T-helper 1 cell treated with Interleukin-12 subunit alpha and Interleukin-12 subunit beta and Interleukin-4 antibody, amounts not matched to agents 30 ng/mL and 1 ng/mL, for 36 hours (primary cell): ENCODE data around the gene ARHGEF40. TPM values are rescaled to one million over a fixed set of nuclear protein-coding genes. Genes with fewer than 3 reads are reported as not detected.

Experiments used
- intact Hi-C: fragments of 100-400 bp; cut with micrococcal nuclease; formaldehyde crosslinking; loops from one replicate; pipeline ENCODE4 v1.15.1; 2024
- total RNA-seq: library from RNA; stranded (reverse); gene quantifications from 2 replicates; pipeline ENCODE4 v1.2.3, GENCODE V29; 2022

Gene ARHGEF40
- total RNA-seq = not detected in 2 replicates

DNA sequence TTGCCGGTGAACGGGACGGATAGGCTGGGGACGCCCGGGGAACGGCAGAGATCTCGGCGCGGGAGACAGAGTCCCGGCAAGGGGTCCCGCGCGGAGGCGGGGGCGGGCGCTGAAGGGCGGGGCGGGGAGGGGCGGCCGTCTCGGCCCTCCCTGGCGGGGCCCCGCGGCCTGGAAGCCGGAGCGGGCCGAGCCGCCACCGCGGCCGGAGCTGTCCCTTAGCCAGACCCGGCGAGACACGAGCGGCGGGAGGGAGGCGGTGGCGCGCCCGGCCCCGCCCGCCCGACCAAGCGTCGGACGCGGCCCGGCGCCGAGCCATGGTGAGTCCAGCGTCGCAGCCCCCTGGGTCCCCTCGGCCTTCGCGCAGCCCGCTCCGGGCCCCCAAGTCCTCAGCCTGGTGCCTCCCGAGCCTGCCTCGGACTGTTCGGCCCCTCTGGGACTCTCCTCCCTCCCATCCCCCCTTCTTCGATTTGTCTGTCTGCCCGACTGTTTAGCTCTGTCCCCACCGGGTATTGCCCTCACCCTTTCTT lies at the start of gene ARHGEF40:
ARHGEF40 (plus strand) TSS at position 222 of the 527 bp plus-strand sequence; CDS start at position 315, 93 bp downstream.
- intact Hi-C loops = loop anchor here (5.0 kb wide), 1 partner anchor 48 kb away; no protein-coding TSS in a partner anchor

DNA sequence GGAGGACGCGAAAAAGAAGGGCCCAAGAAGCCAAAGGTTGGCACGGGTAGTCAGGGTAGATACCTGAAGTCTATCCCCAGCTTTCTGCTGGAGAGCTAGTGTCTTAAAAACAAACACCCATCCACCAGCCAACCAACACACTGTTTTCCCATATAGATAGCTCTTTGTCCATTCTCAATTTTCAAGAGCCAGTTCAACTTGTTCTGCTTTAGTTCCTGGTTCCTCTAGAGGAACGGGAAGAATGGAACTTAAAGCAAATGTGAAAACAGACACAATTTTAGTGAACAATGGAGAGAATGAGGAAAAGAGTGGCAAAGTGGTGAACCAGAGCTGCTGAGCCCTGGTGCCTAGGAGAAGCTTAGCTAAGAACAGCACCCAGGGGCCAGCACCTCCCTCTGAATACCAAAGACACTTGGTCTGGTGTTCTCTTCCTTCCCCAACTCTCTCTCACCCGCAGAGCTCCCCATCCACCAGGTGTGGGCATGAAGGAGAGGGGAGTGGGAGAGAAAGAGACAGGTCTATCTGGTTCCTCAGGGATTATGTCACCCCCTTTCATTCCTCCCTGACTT lies 49.0 kb upstream of the ARHGEF40 start:
- intact Hi-C loops = loop anchor here (5.0 kb wide), 1 partner anchor 51 kb away; the partner anchor contains the start of gene ARHGEF40

DNA sequence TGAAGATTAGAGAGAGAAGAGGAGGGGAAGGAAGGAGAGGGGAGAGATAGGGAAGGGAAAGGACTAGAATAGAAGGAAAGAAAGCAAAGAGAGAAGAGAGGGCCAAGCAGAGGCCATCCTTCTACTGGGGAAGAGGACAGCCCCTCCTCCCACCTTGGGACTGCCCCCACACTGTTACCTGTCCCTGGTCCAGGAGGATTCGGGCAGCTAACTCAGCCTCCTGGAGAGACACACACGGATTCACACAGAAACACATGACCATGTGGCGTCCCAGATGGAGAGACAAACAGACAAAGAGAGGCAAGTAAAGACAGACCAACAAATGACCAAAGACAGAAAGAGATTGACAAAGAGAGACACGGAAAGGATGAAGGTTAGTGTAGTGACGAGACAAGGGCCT lies 47.4 kb upstream of the ARHGEF40 start:
- intact Hi-C loops = loop anchor here (5.0 kb wide), 1 partner anchor 50 kb away; the partner anchor contains the start of gene ARHGEF40

DNA sequence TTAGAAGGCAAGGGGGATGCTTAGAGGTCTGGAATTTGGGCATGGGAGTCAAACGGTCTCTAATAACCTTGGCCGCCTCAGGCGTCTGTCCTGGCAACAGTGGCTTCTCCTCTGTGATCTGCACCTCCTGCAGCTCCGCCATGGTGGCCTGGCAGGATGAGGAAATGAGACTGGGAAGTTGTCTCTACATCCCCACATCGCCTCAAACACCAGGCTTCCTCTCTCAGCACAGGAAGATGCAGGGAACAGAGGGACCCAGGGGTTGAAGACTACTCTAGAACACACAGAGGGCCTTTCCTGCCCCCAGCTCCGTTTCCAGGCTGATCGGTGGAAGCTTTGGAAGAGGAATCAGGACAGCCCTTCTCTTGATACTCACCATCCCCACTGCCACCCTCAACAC lies 46.9 kb upstream of the ARHGEF40 start:
- intact Hi-C loops = loop anchor here (5.0 kb wide), 1 partner anchor 49 kb away; the partner anchor contains the start of gene ARHGEF40

DNA sequence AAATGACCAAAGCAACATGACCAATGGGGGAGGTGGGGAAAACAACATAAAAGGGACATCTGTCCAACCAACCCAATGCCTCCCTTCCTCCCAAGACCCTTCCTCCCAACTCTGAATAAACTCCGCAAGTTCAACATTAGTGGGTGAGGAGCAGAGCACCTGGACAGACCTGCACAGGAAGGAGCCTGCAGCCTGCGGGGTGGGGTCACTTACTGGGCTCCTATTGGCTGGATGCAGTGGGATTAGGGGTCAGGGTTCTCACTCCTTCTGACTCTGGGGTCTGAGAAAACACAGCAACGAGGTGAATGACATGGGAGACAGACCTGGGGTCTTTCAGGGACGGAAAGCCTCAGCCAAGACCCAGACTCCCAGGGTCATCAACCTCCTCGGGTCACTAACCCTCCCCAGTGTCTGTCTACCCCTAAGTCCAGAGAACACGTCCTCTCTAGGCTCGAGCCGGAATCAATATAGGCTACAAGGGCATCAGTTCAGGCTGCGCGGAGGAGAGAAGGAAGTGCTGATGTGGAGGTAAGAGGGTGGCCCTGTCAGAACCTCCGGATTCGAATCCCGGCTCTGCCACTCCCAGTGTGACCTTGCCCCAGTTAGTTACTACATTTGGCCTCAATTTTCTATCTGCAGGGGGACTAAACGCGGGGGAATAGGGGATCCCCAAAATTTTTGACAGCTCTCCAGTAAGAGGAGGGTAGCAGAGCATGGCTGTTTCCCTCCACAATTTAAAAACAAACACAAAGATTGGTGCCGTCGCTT lies 46.1 kb upstream of the ARHGEF40 start:
- intact Hi-C loops = loop anchor here (5.0 kb wide), 1 partner anchor 48 kb away; the partner anchor contains the start of gene ARHGEF40

DNA sequence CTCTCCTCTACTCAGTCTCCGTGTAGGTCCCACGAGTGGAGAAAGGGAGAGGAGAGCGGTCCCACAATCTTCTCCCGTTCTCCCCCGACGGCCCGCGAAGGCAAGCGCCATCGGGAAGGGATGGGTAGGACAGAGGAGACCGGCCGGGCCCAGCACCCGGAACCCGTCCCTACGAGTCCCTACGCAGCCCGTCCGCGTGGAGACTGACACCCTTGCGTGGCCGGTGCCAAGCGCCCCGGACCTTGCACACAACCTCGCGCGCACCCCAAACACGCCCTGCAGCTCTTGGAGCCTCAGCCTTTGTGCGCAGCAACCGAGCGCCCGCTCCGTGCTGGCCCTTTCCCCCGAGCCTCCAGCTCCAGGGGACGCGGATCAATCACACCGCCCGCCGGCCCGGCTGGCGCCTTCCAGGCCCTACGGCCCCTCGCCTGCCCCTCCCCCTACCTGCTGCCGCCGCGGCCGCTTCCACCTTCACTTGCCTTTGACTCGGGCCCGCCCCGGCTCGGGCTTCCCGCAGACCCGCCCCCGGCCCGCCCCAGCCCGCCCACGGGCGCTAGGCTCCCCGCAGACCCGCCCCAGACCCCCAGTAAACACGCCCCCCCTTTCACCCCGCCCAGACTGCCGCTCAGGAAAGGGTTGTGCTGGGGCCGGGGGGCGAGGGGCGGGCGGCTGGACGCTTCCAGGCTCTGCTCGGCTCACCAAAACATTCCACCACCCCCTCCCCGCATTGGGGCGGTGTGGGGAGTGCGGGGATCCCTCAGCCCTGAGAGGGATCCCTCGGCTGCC lies 45.3 kb upstream of the ARHGEF40 start, which contains the start of gene NDRG2:
NDRG2 (minus strand) TSS at position 477 of the 786 bp plus-strand sequence. CDS start 1,746 bp downstream, outside the sequence.
- intact Hi-C loops = loop anchor here (1.0 to 5.0 kb wide), 2 partner anchors 48 to 63 kb away; partner anchors contain the start of gene ARHGEF40

DNA sequence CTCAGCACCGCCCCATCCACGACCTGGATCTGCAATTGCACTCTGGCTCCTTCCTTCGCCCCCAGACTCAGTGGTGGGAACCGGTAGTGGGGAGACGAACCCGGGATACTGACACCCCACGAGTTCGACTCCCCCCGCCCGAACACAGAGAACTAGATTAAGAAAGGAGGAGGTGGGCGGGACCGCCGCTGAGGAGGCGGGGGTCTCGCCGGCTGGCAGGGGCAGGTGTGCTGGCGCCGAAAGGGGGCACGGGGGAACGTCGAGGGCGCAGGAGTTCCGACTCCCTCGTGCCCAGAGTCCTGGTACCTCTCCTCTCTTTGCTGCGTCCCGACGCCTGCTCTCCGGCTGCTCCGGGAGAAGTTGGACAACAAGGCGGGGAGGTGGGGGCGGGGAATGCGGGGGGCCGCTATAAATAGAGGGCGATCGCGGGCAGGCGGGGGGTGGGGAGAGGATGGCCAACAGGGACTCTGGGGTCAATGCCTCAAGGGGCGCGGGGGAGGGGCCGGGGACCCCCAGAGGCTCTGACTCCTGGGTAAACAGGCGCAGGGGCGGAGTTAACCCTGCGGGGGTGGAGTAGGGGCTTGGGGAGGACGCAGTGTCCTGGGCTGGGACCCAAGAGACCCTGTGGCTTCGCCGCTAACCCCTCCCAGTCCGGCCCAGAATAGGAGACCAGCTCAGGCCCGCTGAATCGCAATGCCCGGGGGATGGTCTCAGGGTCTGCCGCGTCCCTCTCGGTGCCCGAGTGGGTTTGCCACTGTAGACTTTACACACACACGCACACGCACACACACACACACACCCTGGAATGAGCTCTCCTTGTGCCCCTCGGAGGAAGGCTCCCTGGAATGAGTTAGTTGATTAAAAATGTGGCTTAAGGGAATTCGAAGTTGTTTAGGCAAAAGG lies 44.5 kb upstream of the ARHGEF40 start:
- intact Hi-C loops = loop anchor here (1.0 kb wide), 1 partner anchor 62 kb away; no protein-coding TSS in a partner anchor

DNA sequence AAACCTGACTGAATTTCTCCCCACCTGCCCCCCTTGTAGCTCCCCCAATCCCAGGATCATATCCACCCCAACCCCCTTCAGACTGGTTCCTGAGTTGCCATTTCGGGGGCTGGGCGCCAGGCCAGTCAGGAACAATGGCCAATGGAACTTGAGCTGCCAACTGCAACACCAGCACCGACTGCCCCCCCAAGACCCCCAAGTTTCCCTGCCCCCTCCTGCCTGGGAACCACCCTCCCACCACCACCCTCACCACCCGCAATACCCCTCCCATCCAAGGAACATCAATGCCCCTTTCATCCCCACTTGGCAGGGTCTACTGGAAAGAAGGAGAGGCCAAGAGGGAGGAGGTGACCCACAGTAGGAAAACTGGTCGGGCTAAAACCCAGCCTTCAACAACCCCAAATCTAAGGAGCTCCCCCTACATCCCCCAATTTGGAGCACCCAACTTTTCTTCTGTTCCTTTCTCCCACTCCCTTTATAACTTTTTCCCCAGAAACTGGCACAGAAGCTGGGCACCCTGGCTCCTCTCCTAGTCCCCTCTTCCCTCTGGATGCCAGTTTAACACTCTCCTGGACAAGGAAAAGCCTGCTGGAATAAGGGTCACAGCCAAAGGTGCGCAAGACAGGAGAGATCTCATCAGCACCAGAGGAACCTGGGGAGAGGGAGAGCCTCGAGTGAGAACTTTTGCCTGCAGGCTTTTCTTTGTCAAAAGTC lies 43.7 kb upstream of the ARHGEF40 start:
- intact Hi-C loops = no loop called here

DNA sequence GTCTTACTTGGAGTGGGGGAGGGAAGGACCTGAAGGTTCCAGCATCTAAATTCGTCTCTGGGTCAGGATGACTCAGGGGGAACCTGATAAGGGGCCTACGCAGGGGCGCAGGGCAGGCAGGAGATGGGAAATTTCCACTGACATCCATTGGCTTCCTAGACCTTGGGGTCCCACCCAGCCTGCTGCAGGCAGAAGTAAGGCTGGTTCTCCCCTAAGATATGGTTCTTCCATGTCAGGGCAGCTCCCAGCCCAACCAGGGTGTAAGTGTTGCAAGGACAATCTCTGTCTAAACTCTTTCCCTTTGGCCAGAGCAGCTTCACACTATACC lies 43.2 kb upstream of the ARHGEF40 start:
- intact Hi-C loops = no loop called here

DNA sequence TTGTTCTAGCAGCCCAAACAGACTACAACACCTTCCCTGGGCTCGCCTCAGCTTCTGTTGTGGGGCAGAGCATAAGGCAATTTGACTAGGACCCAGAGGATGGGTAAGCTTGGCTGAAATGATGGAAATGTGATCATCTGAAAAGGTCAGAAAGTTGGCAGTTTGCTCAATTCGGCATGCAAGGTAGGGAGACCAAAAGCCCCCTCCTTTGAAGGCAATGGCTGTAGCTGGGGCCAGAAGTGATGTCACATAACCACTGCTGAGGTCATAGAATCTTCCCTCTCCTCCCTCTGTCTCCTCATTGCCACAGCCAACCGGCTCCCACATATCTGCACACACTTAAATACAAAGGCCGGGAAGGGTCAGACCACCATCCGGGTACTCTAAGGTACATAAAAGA lies 40.2 kb upstream of the ARHGEF40 start, which contains the start of gene TPPP2:
TPPP2 (plus strand) TSS at position 301 of the 400 bp plus-strand sequence. CDS start 365 bp downstream, outside the sequence.
- intact Hi-C loops = no loop called here

DNA sequence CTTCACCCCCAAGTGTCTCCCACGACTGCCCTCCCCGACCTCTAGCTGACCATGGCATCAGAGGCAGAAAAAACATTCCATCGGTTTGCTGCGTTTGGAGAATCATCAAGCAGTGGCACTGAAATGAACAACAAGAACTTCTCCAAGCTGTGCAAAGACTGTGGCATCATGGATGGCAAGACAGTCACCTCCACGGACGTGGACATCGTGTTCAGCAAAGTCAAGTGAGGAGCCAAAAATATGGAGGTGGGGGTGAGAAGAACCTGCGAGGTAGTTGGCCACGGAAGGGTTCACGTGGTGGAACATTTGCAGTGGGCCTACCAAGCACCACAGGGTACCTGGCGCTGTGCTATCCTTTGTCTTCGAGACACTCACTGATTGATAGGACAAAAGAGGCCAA lies 39.6 kb upstream of the ARHGEF40 start:
- intact Hi-C loops = no loop called here

DNA sequence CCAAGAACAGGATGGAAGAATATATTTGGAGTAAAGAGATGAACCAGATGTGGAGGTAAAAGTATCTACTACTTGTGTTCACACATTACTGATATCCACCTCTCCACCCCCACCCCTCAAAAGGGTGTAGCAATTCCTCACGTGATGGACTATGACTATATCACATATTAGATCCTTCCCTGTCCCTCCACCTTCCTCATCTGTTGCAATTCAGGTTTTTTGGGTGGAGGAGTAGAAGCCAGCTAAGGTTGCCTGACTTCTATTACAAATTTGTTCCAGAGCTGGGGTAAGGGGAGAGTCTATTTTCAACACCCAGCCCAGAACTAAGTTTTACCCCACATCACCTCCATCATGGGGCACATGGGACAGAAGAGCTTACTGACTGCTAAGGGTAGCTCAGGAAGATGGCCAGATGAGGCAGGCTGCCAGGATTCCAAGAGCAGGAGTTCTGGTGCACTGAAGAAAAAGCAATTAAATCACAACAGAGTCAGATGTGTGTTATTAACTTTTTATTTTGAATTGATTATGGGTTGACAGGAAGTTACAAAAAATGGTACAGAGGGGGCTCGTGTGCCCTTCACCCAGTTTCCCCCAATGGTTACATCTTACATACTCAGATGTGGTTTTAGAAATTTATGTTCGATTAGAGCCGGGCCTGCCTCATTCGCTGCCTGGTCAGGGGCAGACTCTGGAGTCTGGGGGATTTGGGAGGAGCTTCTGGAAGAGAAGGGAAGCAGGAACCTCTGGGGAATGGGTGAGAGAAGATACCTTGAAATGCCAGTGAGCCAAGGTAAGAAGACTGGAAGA lies 37.6 kb upstream of the ARHGEF40 start:
- intact Hi-C loops = no loop called here

DNA sequence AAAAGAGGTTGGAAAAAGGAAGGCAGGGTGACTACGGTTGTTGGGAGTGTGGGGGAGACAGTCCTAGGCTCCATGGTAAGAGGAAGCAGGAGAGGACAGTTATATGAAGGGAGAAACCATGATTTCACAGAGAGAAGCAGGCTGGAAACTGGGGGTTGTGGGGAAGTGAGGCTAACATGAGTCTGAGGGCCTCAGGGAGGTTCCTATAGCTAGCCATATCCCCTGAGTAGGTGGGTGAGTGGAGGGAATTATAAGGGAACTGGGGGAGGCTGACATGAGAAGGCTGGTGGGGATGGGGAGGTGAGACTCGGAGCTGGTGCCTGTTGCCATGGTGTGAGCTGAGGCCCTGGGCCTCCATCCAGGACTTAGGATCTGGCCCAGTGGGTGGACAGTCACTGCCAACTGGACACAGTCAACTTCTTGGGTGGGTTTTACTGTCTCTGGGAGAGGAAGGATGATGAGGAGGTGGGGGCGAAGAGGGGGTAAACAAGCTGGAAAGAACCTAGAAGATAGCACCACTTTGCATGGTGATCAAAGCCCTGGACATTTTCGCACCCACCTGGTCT lies 36.9 kb upstream of the ARHGEF40 start:
- intact Hi-C loops = no loop called here

DNA sequence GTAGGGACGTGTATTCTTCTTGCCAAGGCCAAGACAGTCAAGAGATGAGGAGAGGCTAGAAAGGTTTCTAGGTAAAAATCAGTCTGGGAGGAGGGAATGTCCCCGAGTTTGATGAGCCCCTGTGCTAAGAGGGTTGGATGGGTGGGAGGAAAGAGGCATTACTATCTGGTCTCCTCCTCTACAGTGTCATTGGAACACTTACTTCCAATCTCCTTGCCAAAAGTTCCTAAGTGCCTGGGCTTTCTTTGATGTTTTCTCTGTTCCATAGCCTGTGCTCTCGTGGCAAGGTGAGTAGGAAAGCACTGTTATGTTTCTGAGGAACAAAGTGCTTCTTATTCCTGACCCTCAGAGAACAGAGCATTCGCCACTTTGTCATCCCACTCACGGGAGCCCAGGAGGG lies 35.4 kb upstream of the ARHGEF40 start, which contains the start of gene RNASE13:
RNASE13 (minus strand) TSS at position 101 of the 400 bp plus-strand sequence. CDS start 519 bp downstream, outside the sequence.
- intact Hi-C loops = no loop called here

DNA sequence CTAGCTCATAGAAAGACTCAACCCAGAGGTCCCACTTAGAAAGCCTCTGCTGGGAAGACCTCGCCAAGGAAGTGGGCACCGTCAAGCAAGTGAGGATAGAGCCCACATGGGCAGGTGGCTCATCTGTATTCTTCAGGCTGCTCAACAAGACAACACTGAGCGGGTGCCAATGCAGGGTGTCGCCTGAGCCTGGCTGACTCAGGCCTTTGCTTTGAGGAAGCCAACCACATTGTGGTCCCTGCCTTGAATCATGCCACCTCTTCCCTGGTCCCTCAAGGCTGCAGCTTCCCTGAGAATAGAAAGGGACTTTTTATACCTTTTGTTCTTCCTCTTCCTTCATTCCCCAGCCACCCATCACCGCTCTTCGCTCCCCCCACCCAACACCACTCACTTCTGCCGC lies 33.4 kb upstream of the ARHGEF40 start:
- intact Hi-C loops = no loop called here

DNA sequence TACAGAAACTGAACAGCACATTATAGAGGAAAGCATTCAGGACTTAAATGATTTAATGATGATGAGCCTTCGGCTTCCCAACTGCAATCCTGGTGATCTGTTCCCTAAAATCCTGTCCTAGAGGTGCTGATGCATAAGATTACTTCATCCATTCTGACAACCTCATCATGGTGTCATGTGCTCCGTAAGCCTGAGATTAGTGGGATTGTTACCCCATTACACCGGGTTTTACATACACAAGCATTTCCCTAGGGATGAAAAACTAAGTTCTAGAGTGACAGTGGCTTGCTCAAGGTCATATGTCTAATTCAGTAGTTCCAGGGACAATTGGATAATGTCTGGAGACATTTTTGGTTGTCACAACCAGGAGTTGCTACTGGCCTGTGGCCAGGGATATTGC lies 32.9 kb upstream of the ARHGEF40 start:
- intact Hi-C loops = no loop called here

DNA sequence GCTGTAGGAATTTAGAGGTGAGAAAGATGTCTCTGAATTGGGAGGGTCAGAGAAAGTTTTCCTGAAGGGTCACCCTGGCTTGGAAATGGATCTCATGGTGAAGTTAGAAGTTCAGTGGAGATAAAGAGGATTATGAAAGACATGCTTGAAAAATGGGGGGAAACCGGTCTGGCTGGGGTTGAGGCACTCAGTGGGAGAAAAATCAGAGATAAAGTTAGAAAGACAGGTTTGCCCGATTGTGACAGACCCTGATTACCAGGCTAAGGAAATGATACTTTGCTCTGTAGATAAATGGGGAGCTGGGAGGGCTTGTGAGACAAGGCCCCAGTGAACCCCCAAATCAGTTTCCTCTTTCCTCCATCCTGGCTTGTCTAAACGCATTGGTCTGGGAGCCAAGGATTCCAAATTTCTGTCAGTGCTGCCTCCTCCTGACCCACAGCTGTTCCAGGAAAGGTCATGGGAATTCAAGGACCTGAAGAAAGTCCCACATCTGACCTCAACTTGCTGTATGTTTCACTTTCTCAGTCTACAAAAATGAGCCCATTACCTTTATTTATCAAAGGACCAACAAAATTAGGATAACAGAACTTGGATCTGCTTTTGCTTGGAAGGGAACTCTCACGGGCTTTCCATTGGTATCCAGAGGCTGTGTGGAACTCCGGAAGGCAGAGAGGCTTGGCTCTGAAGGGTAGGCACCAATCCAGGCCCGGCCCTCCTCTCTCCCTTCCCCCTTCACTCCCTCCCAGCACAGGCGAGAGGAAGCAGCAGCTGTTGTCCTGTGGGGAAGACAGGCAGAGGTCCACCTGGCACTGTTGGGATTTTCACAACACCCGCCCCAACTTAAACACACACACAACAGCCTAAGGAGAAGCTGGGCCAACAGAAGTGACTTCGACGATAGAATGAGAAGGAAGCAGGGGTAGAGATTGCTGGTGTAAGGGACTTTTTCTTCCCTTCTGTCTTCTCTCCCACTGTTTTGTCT lies 31.4 kb upstream of the ARHGEF40 start:
- intact Hi-C loops = no loop called here
